RWPE2 (cell line): ENCODE measurements around the gene SCAMP1.

Source experiments
- ATAC-seq: fragments of 200-7000 bp; cut with Tn5 transposase; 3 replicates; pipeline ENCODE4 v1.9.1; 2021; ENCODE audit warnings: low read depth
- DNase-seq: peaks from one replicate; pipeline ENCODE4 v3.0.0-alpha.2; 2020; ENCODE audit warnings: low spot score
- H3K27ac ChIP-seq: fragments of 450-650 bp; 2 replicates; pipeline ENCODE4 v1.5.1; 2017; ENCODE audit warnings: mild to moderate bottlenecking; ENCODE audit not compliant: poor library complexity, severe bottlenecking
- H3K27me3 ChIP-seq: fragments of 250-450 bp; sonication (Bioruptor Pico); 2 replicates; pipeline ENCODE4 v1.5.1; 2021; ENCODE audit warnings: mild to moderate bottlenecking, moderate library complexity; ENCODE audit not compliant: insufficient read depth, poor library complexity, severe bottlenecking
- H3K36me3 ChIP-seq: fragments of 250-450 bp; sonication (Bioruptor Pico); 2 replicates; pipeline ENCODE4 v1.5.1; 2020; ENCODE audit warnings: low read depth, mild to moderate bottlenecking, moderate library complexity
- H3K4me1 ChIP-seq: fragments of 250-450 bp; sonication (Bioruptor Pico); 2 replicates; pipeline ENCODE4 v1.5.1; 2021; ENCODE audit warnings: mild to moderate bottlenecking, moderate library complexity; ENCODE audit not compliant: insufficient read depth, poor library complexity, severe bottlenecking
- H3K4me3 ChIP-seq: fragments of 250-450 bp; sonication (Bioruptor Pico); 2 replicates; pipeline ENCODE4 v1.5.1; 2021; ENCODE audit warnings: mild to moderate bottlenecking, moderate library complexity; ENCODE audit not compliant: severe bottlenecking
- H3K9me3 ChIP-seq: fragments of 250-450 bp; sonication (Bioruptor Pico); 2 replicates; pipeline ENCODE4 v1.5.1; 2021; ENCODE audit warnings: mild to moderate bottlenecking, moderate library complexity; ENCODE audit not compliant: severe bottlenecking
- TF ChIP-seq, protein P1 (sequence below): fragments of 450-650 bp; IDR thresholded peaks from one replicate; pipeline ENCODE4 v1.5.1; 2017; ENCODE audit warnings: mild to moderate bottlenecking, moderate library complexity; ENCODE audit not compliant: poor library complexity, severe bottlenecking

The SCAMP1 gene

GRCh38 chr5:78500871-78501270 is 140.5 kb downstream of the SCAMP1 start:
- ATAC-seq: no peak
- Histone ChIP-seq H3K4me1 (peaks cover 28% of the 10 kb centered on the region), H3K27me3 (no peaks in the 10 kb centered on the region), H3K27ac (no peak overlapping the region), H3K9me3 (no peaks in the 10 kb centered on the region), H3K36me3 (no peaks in the 10 kb centered on the region), H3K4me3 (no peak overlapping the region)
- no peak for DNase-seq
- TF ChIP-seq, protein P1, sequence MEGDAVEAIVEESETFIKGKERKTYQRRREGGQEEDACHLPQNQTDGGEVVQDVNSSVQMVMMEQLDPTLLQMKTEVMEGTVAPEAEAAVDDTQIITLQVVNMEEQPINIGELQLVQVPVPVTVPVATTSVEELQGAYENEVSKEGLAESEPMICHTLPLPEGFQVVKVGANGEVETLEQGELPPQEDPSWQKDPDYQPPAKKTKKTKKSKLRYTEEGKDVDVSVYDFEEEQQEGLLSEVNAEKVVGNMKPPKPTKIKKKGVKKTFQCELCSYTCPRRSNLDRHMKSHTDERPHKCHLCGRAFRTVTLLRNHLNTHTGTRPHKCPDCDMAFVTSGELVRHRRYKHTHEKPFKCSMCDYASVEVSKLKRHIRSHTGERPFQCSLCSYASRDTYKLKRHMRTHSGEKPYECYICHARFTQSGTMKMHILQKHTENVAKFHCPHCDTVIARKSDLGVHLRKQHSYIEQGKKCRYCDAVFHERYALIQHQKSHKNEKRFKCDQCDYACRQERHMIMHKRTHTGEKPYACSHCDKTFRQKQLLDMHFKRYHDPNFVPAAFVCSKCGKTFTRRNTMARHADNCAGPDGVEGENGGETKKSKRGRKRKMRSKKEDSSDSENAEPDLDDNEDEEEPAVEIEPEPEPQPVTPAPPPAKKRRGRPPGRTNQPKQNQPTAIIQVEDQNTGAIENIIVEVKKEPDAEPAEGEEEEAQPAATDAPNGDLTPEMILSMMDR: no peak

DNA sequence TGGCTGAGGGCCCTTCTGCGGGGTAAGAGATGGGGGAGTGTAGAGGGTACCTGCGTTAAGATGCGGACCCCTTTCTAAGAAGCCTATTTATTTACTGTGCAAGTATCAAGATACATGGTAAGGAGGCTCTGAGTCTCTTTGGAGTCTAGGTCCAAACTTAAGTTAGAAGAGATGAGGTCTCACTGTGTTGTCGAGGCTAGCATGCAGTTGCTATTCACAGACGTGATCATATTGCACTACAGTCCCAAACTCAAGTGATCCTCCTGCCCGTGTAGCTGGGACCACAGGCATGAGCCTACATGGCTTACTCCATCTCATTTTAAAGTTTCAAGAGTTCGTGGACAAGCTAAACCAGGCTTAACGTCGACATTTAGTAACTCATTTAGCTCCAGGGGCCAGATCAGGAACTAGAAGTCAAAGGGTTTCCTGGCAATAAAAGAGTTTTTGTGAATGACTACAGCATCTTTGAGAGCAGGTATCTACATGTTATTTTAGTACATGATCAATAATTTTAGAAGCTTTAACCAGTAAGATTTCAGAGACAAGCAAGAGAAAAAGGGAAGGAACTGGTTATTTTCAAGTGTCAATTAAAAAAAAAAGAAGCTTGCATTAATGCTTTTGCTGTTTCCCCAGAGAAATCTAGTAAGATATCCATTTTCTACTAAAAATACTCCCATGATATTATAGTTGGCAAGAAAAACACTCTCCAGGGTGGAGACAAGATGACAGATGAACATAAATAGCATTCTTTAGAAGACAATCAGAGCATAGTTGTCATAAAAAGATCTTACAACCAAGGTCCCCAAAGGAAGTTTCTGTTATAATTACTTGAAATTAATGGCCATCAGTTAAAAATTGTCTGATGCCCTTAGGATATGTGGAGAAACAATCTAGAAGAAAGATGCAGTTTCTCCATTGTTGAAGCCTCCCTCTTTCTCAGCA is 141.3 kb downstream of the SCAMP1 start:
- H3K36me3 ChIP-seq: no peaks in the 10 kb centered on the region
- H3K4me1 ChIP-seq: peaks cover 28% of the 10 kb centered on the region
- no peaks in the 10 kb centered on the region for H3K9me3 ChIP-seq
- H3K27ac ChIP-seq: peak overlapping the region; percentile 11
- TF ChIP-seq, protein P1: no peak
- DNase-seq (no peak), ATAC-seq (no peak)
- H3K4me3 ChIP-seq: no peak overlapping the region
- H3K27me3 ChIP-seq: no peaks in the 10 kb centered on the region

GRCh38 chr5:78503958-78504653 is 143.7 kb downstream of the SCAMP1 start:
- H3K27ac ChIP-seq: peak overlapping the region; percentile 62
- DNase-seq (no peak), ATAC-seq (no peak)
- no peak overlapping the region for H3K4me3 ChIP-seq
- TF ChIP-seq, protein P1: no peak
- H3K4me1 ChIP-seq: peaks cover 28% of the 10 kb centered on the region
- no peaks in the 10 kb centered on the region for H3K36me3 ChIP-seq
- no peaks in the 10 kb centered on the region for H3K9me3 ChIP-seq
- H3K27me3 ChIP-seq: no peaks in the 10 kb centered on the region

DNA sequence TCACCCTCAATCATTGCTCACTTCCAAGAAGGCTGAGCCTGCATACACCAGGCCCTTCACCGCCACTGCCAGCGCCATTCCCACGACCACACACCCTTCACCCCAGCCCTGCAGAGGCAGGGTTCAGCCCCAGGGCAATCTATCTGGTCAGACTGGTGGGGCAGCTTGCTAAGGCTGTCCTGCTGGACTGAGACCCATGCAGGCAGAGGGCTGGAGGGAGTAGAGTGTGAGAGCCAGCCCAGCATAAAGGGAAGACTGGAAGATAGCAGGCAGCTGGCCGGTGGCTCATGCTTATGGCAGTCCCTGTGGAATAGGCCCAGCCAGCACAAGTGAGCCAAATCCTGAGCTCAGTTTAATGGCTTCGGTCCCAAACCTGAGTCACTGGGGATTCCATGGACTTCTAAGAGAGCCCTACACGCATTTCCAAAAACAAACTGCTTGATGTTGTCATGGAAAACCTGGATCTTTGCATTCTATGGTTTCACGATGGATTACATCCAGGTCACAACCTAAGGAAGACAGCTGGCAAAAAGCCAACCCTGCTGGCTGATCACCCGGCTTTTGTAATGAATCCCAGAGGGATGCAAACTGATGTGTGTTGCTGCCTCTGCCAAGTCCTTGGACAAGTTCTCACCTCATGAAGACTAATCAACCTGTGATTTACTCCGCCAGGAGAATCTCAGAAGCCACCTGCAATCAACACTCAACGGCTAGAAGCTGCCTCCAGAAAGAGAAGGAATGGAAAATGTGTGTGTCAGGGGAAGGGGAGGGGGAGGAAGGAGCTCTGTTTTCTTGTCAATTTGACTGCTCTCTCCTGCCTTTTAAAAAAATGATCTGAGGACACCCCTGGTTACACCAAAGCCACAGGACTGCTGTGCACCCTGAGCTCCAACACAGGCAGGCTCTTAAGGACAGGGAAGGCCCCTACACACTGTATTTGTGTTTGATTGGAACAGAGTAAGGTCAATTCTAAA is 144.6 kb downstream of the SCAMP1 start:
- Histone ChIP-seq H3K4me3 (no peak overlapping the region), H3K4me1 (peaks cover 28% of the 10 kb centered on the region), H3K27me3 (no peaks in the 10 kb centered on the region), H3K27ac (peak overlapping the region; percentile 62), H3K36me3 (peaks cover 3% of the 10 kb centered on the region; the same call in 1 of the 2 replicates), H3K9me3 (no peaks in the 10 kb centered on the region)
- TF ChIP-seq, protein P1: no peak
- ATAC-seq: peak; percentile 95
- DNase-seq: peak; percentile 87
